ACHN (cell line): ENCODE data around the gene CLP1.
A peak's percentile ranks its signal among the peaks of the same experiment; 100 is the strongest.
"Not testable (repeated sequence)": the region's sequence is repeated elsewhere in the genome, so short reads cannot be mapped to it uniquely, and the experiment has no call there.

Experiments used
- DNase-seq: peaks from one replicate; pipeline ENCODE4 v3.0.0-alpha.2; 2015
- in situ Hi-C: cut with HindIII; loops from 2 replicates; pipeline ENCODE4 v1.10.0; 2017; ENCODE audit warnings: low sequenced_read_pairs, low pct_ligation_motif_present, low pct_unique_long_range_greater_than_20kb

CLP1 gene

DNA sequence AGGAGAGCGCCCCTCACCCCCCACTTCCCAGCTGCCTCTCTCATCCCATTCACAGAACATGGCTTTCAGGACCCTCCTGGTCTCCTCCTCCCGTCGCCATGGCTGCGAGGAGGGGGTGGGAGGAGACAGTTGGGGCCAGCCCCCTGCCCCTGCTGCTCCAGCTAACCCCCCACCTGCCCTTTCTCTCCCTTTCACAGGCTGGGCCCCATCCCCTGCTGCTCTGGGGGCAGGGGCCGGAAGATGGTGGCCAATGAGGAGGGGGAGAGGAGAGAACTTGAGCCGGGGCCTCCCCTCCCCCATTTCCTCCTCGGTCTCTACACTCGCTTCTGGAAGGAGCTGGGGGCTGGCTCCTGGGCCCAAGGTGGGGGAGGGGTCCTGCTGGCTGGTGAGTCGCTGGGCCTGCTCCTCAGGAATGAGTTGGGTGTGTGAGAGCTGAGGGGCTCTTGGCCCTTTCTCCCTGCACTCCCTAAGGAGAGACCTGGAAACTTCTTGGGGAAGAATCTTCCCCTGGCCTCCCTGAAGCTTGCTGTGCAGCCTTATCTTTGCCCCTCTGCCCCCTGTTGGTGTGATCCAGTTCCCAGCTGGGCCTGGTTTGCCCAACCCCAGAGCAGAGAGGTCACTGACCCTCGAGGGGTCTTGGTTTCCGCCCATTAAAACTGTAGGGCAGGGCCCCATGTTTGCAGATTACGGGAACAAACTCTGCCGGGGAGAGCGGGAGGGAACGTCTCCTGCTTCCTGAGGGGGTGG, 18.1 kb upstream of the CLP1 start:
- in situ Hi-C loops, result no loop called here
- no peak for DNase-seq

DNA sequence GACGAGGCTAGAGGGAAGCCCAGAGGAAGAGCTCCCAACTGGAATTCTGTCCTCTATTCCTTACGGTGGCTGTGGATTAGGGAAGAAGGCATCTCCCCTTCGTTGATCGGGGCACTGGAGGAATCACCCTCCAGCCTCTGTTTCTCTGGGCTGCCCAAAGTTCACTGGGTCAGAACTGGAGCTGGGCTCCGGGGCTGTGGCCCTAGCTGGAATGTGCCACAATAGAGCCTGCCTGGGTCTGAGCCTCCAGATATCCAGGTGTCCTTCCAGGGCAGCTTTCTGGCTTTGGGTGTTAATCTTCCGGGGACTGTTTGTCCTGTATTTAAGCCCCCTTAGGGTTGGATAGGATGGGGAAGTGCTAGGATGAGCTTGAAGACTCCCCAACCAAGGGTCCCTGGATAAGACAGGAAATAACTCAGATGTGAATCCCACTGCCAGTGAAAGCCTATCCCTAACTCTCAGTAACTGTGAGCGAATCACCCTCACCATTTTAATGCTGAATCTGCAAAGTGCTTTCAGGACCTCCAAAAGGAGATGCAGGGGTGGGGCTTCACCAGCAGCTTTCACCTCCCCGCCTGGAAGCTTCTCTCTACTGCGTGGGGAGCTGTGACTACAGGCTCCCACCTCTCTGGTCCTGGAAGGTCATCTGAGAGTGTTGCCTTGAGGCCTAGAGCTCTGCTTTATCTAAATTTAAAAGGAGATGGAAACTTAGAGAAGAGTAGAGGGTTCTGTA, 17.3 kb upstream of the CLP1 start:
- in situ Hi-C loops, result no loop called here
- no peak for DNase-seq

DNA sequence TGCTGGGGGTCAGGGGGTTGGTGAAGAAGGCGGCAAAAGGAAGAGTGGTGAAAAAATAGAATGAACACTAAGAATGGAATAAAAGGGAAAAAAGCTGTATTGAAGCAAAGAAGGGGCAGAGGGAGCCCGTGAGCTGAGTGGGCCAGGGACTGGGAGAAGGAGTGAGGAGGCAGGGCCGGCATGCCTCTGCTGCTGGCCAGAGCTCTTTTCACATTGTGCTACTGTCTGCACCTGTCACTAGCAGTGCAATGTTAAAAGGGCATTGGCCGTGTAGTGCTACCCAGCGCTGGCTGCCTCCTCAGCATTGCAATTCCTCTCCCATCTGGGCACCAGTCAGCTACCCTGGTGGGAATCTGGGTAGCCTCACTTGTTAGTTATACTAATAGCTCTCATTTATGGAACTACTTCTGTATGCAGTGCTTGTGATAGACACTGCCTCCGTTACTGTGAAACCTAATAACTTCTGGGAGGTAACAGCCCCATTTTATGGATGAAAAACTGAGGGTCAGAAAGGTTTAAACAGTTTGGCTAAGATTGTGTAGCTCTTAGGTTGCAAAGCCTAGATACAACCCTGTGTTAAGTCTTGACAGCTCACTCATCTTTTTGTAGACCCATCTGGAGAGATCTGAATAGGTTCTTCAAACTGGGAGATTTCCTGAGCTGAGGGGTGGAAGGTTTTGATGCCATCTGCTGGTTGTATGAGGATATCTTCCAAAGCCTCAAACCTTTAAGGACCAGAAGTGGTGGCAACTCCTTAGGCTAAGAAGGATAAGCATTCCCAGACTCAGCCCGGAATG, 16.4 kb upstream of the CLP1 start:
- DNase-seq, result peak; percentile 57
- in situ Hi-C loops, result no loop called here

DNA sequence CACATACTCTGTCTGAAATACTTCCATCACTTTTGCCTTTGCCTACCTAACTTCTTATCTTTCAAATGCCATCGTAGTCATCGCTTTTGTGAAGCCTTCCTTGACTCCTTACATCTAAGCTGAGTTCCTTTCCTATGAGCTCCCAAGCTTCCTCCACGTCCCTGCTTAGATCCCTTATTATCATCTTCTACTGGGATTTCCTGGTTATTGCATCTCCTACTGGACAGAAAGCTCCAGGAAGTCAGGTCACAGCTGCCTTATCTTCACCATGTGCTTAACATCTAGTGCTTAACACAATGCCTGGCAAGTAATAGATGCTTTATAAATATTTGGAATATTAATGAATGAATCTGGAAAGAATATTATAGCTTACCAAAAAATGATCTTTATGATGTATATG, 13.8 kb upstream of the CLP1 start:
- no peak for DNase-seq

DNA sequence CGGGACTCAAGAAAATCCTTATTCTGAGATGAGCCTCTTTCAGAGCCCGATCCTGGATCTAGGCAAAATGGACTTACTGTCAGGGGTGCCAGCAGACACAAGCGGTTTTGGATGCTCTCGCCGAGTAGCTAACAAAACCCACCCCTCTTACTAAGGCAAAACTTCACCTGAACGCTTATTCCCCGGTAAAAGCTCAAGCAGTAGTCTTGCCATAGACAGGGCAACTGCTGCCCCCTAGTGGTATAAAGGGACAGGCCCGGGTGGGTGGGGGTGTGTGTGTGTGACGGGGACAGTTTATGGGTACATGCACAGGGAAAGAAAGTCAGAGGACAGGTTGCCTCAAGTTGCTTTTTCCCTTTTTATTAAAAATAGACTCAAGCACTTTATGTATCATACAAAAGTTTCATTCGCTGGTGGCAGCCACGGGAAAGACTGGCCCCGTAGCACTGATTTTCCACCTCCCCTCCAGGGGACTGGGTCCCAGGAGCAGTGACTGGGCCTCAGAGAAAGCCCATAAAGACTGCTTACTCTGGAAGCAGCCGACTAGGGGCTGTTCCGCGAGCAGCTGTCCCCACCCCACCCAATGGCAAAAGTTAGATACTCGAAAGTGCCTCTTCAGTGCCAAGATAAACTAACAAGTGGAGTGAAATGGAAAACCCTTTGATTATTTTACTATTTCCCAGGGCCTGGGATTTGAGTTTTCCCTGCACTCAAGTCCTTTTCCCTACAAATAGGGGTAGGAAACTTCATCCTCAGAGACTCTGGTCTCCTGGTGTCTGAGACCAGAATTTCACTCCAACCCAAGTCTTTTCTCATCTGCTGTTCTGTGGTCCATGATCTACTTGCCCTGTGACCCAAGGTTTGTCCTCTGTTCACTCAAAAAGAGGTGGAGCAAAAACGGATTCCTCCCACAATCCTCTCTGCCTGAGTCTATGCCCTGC, 12.5 kb upstream of the CLP1 start:
- peak; percentile 65 for DNase-seq
- in situ Hi-C loops, result no loop called here

More for the DNA sequence above, 13.8 kb upstream of the CLP1 start:
- in situ Hi-C loops, result no loop called here

DNA sequence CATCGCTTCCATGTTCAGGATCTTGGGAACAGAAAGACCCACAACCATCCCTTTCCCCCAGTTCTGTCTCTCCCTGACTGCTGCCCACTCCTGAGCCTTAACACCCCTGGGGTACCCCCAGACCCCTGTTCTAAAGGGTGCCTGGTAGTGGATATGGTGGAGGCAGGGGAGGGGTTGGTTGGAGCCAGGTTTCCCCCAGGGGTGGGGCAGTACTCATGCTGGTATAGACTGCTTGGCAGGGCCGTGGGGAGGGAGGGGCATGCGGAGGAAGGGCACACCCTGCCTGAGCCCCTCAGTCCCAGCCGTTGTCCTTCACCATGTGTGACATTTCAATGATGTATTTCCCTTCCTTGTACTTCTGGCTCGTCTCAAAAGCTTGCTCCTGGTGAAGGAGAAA, 11.9 kb upstream of the CLP1 start:
- DNase-seq, result no peak
- in situ Hi-C loops, result no loop called here

DNA sequence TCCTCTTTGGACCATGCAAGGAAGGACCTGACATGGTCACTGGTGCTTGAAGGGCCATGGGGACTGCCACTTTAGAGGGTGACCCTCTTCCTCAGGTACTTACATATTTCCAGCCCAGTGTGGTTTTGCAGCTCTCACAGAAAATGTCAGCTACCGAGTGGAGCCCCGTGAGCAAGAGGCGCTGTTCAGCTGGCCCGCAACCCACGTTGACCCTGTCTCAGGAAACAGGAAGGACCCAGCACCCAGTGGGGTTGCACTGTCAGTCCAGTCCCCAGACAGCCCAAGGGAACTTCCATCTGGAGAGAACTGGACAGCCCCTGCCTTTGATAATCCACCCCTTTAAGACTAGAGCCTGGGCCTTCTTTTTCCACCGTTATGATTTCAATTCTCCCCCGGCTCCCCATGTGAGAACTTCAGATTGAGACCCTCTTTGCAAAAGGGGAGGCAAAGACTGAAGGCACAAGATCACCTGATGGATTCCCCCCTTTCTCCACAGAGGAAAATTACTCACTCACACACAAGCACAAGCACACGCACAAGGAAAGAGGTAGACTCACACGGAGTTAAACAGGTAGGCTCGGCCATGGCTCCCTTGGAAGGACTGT, 11.3 kb upstream of the CLP1 start:
- no peak for DNase-seq
- in situ Hi-C loops, result no loop called here

DNA sequence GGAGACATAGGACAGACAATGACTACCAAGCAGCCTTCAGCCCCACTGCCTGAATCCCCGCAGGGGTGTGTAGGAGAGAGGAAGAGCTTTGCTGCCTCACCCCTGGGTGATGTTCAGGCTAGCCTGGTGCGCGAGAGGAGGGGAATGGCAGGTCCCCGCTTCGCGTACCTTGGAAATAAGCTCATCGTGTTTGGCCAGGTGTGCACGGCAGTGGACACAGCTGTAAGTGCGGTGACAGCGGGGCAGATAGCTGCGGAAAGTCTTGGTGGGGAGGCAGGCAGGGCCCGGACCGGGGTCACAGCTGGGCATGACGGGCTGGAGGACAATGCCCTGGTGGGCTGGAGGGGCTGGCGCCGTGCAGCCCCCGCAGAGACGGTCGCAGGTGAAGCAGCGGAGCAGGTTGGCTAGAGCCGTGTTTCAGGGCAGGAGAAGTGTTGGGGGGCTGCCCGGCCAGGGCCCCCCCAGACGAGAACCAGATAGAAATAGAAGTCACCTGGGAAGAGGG, 10.7 kb upstream of the CLP1 start:
- in situ Hi-C loops, result no loop called here
- DNase-seq, result no peak

DNA sequence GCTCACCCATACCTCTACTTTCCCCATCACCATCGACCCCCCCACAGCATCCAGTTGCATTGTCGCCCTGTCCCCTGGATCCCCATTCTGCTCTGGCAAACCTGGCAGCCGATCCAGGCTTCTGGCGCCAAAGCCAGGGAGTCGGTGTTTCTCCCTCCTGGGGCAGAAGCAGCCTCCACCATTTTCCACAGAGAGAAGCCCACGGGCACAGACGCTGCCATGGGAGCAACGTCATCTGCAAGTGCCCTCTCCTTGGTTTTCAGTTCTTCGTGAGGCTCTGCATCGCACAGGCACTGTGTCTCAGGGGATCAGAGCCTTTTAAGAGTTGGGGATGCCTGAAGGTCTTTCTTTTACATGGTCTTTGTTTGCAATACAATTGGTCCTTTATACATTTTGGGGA, 10.2 kb upstream of the CLP1 start:
- in situ Hi-C loops, result no loop called here
- no peak for DNase-seq

DNA sequence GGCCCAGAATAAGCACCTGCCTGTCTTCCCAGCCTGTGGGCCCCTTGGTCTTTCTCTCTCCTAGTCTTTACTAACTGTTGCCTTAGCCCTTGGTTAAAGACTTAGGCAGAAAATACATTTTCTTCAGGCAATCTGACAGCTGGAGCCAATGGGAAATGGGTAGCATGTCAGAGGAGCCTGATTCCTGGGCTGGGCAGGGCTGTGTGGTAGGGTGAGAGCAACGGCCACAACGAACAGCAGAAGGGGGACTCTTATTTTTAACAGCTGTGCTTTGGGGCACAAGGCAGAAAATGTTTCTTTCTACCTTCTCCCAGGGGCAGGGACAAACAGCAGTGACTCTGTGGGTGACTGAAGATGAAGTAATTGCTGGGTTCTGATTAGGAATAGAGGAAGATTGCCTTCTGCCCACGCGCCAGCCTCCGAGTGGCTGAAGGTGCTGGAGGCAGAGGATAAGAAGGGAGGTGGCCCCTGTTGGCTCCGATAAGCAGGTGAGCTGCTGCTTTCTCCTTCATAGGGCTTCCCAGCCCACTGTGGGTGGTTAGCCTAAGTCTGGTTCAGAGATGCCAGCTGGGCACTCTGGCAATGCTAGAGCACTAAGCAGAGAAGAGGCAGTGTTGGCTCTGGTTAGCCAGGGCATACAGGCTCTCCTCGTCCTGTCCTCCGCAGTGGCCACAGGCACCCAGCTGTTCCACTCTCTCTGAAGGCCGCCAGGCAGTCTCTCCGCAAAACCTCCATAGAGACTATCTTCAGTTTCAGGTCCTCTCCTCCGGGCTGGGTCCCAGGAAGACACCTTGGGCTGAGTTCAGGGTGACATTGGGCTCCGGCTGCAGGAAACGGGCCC, 9.4 kb upstream of the CLP1 start:
- no peak for DNase-seq
- in situ Hi-C loops, result no loop called here

DNA sequence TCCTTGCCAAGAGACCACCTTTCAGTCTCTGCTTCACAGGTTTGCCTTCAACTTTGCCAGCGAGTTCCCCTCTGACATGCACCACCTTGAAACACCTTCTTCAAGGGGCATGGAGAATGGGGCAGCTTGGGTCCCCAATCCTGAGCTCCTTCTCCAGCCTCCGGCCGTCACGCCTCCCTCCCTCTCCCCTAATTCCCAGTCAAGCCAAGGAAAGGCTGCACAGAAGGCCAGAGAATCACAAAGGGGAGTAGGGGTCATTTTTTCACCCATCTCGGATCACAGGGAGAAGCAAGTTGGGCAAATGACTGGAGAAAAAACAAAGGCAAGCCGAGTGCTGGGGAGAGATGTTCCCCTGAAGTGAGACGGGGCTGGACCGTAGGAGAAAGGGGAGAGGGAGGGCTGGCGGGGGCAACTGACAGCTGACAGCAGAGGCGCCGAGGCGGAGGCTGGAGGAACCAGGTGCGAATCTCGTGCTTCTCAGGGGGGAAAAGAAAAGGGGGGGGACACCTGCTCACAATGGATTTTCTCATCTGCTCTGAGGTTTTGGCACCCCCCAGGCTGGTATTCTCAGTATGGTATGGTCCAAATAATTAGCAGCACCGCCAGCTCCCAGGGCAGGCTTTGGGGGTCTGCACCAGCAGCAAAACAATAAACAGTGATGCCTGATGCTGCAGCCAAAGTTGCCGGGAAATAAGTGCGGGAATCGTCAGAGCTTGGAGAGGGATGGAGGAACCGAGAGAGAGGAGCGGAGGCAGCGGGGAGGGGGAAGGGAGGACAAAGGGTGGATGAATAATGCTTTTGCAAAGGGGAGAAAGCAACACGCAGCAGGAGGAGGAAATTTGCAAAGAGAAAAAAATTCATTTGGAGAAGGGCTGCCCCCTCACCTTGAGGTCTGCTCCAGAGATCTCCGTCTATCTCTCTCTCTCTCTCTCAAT, 8.5 kb upstream of the CLP1 start:
- in situ Hi-C loops, result no loop called here
- no peak for DNase-seq

DNA sequence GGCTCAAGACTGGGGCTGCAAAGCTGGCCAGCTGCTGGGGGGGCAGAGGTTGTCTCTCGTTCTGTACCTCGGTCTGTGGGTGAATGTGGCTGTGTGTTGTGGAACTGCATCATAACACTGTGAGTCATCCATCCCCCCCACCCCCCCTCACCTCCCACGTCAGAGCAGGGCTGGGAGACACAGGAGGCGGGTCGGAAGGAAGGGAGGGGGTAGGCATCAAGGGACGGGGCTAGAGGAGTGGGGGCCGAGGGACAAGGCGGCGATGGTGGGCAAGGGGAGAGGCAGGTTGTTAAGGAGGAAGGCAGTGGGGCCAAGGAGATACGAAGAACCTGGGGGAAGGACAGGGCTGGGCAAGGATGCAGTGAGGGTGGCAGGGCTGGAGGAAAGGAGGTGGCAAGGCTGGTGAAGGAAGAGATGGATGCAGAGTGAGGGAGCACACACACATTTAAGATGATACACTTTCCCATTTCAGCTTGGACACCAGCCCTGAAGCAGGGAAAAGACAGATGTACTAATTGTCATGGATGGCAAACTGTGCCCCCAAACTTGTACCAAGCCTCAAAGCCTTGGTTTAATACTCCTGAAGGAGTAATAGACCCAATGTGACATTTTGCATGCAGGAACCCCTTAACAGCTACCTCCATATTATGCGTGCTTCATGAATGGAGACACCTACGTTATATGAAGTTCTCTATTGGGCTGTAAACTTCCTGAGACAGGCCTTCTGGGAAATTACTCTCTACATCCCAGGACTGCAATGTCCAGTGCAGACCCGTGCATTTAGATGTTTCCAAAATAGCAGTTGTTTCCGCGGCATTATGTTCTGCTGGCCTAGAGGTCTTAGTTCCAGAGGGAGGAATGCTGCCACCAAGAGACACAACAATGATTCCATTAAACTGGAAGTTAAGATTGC, 7.5 kb upstream of the CLP1 start, which contains the start of gene YPEL4:
Gene YPEL4, minus strand, starts transcription at position 87 of the 913 bp plus-strand sequence. CDS start 2,805 bp downstream, outside the sequence.
- in situ Hi-C loops, result no loop called here
- DNase-seq, result peak; percentile 60

DNA sequence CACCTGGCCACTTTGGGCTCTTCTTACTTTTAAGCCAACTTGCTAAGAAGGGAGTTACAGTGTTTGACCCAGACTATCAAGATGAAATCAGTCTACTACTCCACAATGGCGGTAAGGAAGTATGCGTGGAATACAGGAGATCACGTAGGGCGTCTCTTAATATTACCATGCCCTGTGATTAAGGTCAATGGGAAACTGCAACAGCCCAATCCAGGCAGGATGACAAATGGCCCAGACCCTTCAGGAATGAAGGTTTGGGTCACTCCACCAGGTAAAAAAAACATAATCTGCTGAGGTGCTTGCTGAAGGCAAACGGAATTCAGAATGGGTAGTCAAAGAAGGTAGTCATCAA, 6.8 kb upstream of the CLP1 start:
- DNase-seq, result no peak
- in situ Hi-C loops, result no loop called here

DNA sequence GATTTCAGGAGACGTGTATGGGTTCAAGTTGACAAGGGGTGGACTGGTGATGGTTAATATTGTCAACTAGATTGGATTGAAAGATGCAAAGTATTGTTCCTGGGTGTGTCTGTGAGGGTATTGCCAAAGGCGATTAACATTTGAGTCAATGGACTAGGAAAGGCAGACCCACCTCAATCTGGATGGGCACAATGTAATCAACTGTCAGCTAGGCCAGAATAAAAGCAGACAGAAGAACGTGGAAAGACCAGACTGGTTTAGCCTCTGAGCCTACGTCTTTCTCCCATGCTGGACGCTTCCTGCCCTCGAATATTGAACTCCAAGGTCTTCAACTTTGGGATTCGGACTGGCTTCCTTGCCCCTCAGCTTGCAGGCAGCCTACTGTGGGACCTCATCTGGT, 6.2 kb upstream of the CLP1 start:
- no peak for DNase-seq
- in situ Hi-C loops, result no loop called here

DNA sequence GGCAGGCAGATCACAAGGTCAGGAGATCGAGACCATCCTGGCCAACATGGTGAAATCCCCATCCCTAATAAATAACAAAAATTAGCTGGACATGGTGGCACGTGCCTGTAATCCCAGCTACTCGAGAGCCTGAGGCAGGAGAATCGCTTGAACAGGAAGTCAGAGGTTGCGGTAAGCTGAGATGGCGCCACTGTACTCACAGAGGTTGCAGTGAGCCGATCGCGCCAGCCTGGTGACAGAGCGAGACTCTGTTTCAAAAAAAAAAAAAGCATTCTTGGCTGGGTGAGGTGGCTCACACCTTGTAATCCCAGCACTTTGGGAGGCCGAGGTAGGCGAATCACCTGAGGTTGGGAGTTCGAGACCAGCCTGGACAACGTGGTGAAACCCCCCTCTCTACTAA, 5.3 kb upstream of the CLP1 start:
- DNase-seq, in situ Hi-C loops: not testable (repeated sequence)
